Measurements from ENCODE around the gene PTPRZ1. TPM values are rescaled to one million over a fixed set of nuclear protein-coding genes. Genes with fewer than 3 reads are reported as not detected.

Gene PTPRZ1
- polyA plus RNA-seq, 2 of the 4 experiments (the other 2 are of a cell fraction) = not detected

- TF ChIP-seq CBX8 (IDR thresholded peaks at IDR 0.05) = no peak
Measured at GRCh38 chr7:121953164-121953563, 80.2 kb downstream of the PTPRZ1 start (continued).

DNA sequence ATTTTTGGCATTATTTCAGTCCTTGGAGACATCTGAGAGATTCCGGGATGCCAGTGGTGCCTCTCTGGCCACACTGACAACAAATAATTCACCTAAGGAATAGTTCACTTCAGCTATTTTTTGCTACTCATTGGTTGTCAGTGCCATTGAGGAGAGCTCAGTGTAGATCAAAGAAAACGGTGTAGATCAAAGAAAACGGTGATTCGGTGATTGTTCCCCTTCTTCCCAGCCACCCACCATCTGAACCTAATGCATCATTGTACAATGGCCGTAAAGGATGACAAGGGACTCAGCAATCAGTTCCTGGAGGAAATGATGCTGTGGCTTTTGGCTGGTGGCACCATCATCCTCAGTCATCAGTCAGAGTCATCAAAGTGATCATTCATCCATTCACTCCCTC lies 80.6 kb downstream of the PTPRZ1 start:
- H3K4me2 ChIP-seq = no peak overlapping the region
- ChIA-PET CTCF (interaction anchor here (1.8 kb wide), 1 partner anchor 41 kb away, joined by 7 read pairs; no protein-coding TSS in a partner anchor), POLR2A (no interaction called here)
- H3K27ac ChIP-seq = no peak overlapping the region
- no peaks in the 10 kb centered on the region for H3K4me1 ChIP-seq
- FAIRE-seq = no peak
- no peak for DNase-seq (ENCODE audit: low read depth in 1 of 2, low spot score in 1 of 2)
- WGBS (ENCODE audit: missing lambda C conversion rate) = 4% methylated on average over 5 of the region's 5 CpGs
- TF ChIP-seq, protein P1, sequence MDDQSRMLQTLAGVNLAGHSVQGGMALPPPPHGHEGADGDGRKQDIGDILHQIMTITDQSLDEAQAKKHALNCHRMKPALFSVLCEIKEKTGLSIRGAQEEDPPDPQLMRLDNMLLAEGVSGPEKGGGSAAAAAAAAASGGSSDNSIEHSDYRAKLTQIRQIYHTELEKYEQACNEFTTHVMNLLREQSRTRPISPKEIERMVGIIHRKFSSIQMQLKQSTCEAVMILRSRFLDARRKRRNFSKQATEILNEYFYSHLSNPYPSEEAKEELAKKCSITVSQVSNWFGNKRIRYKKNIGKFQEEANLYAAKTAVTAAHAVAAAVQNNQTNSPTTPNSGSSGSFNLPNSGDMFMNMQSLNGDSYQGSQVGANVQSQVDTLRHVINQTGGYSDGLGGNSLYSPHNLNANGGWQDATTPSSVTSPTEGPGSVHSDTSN (IDR thresholded peaks at IDR 0.05) = no peak
- TF ChIP-seq HOXB13 (CRISPR knock-in tag; IDR thresholded peaks at IDR 0.05; ENCODE audit: low read depth) (no peak), GATA3 (IDR thresholded peaks at IDR 0.05; ENCODE audit: borderline replicate concordance) (no peak), POLR2AphosphoS2 (conservative IDR thresholded peaks at IDR 0.05; ENCODE audit: low read length) (no peak), JUN (IDR thresholded peaks at IDR 0.05) (no peak), CHD2 (IDR thresholded peaks at IDR 0.05; ENCODE audit: low read length, partially characterized antibody) (no peak), HOXB5 (CRISPR knock-in tag; IDR thresholded peaks at IDR 0.05) (no peak), EHMT2 (IDR thresholded peaks at IDR 0.05; ENCODE audit: low read depth) (no peak), EP300 (IDR thresholded peaks at IDR 0.05) (no peak), RNF2 (IDR thresholded peaks at IDR 0.05; ENCODE audit: borderline replicate concordance, low read depth) (no peak), BCL3 (IDR thresholded peaks at IDR 0.05) (no peak)
- TF ChIP-seq, protein P2, sequence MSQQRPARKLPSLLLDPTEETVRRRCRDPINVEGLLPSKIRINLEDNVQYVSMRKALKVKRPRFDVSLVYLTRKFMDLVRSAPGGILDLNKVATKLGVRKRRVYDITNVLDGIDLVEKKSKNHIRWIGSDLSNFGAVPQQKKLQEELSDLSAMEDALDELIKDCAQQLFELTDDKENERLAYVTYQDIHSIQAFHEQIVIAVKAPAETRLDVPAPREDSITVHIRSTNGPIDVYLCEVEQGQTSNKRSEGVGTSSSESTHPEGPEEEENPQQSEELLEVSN (IDR thresholded peaks at IDR 0.05; ENCODE audit: borderline replicate concordance, low read depth) = no peak
- TF ChIP-seq, protein P3, sequence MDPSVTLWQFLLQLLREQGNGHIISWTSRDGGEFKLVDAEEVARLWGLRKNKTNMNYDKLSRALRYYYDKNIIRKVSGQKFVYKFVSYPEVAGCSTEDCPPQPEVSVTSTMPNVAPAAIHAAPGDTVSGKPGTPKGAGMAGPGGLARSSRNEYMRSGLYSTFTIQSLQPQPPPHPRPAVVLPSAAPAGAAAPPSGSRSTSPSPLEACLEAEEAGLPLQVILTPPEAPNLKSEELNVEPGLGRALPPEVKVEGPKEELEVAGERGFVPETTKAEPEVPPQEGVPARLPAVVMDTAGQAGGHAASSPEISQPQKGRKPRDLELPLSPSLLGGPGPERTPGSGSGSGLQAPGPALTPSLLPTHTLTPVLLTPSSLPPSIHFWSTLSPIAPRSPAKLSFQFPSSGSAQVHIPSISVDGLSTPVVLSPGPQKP (IDR thresholded peaks at IDR 0.05; ENCODE audit: low read depth, low read length) = no peak
- H3K9me3 ChIP-seq = no peaks in the 10 kb centered on the region
- no peak for ATAC-seq
- H3K4me3 ChIP-seq = no peak overlapping the region

GRCh38 chr7:121954803-121955202 lies 81.8 kb downstream of the PTPRZ1 start:
- POLR2A ChIA-PET = no interaction called here
- Histone ChIP-seq H3K4me2 (no peak overlapping the region), H3K4me1 (no peaks in the 10 kb centered on the region), H3K27ac (no peak overlapping the region), H3K4me3 (no peak overlapping the region), H3K9me3 (no peaks in the 10 kb centered on the region)
- no peak for ATAC-seq
- TF ChIP-seq MYC (IDR thresholded peaks at IDR 0.05; ENCODE audit: borderline replicate concordance, low read length) = no peak
- TF ChIP-seq FOSB (CRISPR knock-in tag; IDR thresholded peaks at IDR 0.05) = no peak
- no peak for TF ChIP-seq CBX8 (IDR thresholded peaks at IDR 0.05)
- TF ChIP-seq, protein P3 (IDR thresholded peaks at IDR 0.05; ENCODE audit: low read depth, low read length) = no peak
- no peak for TF ChIP-seq NFE2L2 (conservative IDR thresholded peaks at IDR 0.05; ENCODE audit: low read length)
- TF ChIP-seq, protein P4, sequence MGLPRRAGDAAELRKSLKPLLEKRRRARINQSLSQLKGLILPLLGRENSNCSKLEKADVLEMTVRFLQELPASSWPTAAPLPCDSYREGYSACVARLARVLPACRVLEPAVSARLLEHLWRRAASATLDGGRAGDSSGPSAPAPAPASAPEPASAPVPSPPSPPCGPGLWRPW (IDR thresholded peaks at IDR 0.05) = no peak
- TF ChIP-seq MAFK (IDR thresholded peaks at IDR 0.05; ENCODE audit: partially characterized antibody) = no peak
- TF ChIP-seq POLR2A (IDR thresholded peaks at IDR 0.05; ENCODE audit: low read length) = no peak
- TF ChIP-seq KDM1A (IDR thresholded peaks at IDR 0.05; ENCODE audit: low read depth) = no peak
- no peak for DNase-seq (ENCODE audit: low read depth in 1 of 2, low spot score in 1 of 2)
- CTCF ChIA-PET = interaction anchor here (0.7 to 1.6 kb wide), 2 partner anchors 38 to 40 kb away, joined by 3 to 4 read pairs; no protein-coding TSS in a partner anchor
- 14% methylated on average over 1 of the region's 1 CpG for WGBS (ENCODE audit: missing lambda C conversion rate)
- FAIRE-seq = no peak
